ENCODE measurements around the gene HDAC4. TPM values are rescaled to one million over a fixed set of nuclear protein-coding genes. Genes with fewer than 3 reads are reported as not detected.

Gene HDAC4
- total and polyA plus RNA-seq, 10 of the 15 experiments (the other 5 are each of a cell fraction or from before 2014, with no cell fraction given), result 0.22 to 15.7 (median 4.8) TPM

DNA sequence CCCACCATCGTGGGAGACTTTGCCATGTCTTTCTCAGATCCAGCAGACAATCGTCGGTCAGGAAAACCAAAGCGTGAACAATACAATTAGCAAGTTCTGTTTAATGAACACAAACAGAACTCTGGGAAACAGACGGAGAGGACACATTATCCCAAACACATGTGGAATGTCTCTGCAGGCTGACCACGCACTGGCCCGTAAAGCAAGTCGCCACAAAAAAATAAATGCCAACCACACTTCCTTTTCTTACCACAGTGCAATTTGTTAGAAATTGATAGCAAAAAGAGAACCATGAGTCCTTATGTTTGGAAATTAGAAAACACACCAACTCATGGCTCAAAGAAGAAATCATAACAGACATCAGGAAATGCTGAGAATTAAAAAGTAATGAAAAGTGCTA lies 342.1 kb downstream of the HDAC4 start:
- RAD21 ChIA-PET (ENCODE audit: unreplicated experiment), result no interaction called here

More for the DNA sequence above, 342.1 kb downstream of the HDAC4 start:
- H3K4me2 ChIP-seq (ENCODE audit: control insufficient read depth, insufficient read depth), result no peak overlapping the region
- no peaks in the 10 kb centered on the region for H3K27me3 ChIP-seq (replicated peaks in 1 of 2; ENCODE audit: control insufficient read depth in 2 of 2, insufficient read depth in 2 of 2, low read length in 1 of 2)
- FAIRE-seq (no peak), DNase-seq (ENCODE audit: low read depth, low spot score) (no peak), ATAC-seq (no peak)
- no TSS peak for BruUV-seq (replicated peaks)
- H3K36me3 ChIP-seq (ENCODE audit: control insufficient read depth in 2 of 2, insufficient read depth in 2 of 2, low read length in 1 of 2), result no peaks in the 10 kb centered on the region
- H3K9me3 ChIP-seq (replicated peaks; ENCODE audit: control insufficient read depth, insufficient read depth, low read length), result no peaks in the 10 kb centered on the region
- ChIA-PET CTCF (no interaction called here), SMC1A (ENCODE audit: uncharacterized antibody, unreplicated experiment) (no interaction called here), POLR2A (no interaction called here)
- intact Hi-C loops (cut with micrococcal nuclease; ENCODE audit: unreplicated experiment) (no loop called here), in situ Hi-C loops (cut with MboI) (no loop called here)
- no peaks in the 10 kb centered on the region for H3K79me2 ChIP-seq (ENCODE audit: control insufficient read depth, insufficient read depth, low read length)
- no peaks in the 10 kb centered on the region for H3K4me1 ChIP-seq (ENCODE audit: control insufficient read depth, insufficient read depth, low read length)
- 84% methylated on average over 8 of the region's 8 CpGs for WGBS (ENCODE audit: insufficient coverage, insufficient replicate concordance, low lambda C conversion rate, missing lambda C conversion rate)
- TF ChIP-seq ZBTB11 (CRISPR knock-in tag; IDR thresholded peaks at IDR 0.05) (no peak), SMC3 (IDR thresholded peaks at IDR 0.05; ENCODE audit: borderline replicate concordance, low read length) (no peak), JUNB (IDR thresholded peaks at IDR 0.05) (no peak), TCF3 (IDR thresholded peaks at IDR 0.05; ENCODE audit: borderline replicate concordance, insufficient read depth, low read depth, low read length) (no peak), ZNF622 (IDR thresholded peaks at IDR 0.05) (no peak), ZSCAN29 (IDR thresholded peaks at IDR 0.05) (no peak)
- TF ChIP-seq, protein P1, sequence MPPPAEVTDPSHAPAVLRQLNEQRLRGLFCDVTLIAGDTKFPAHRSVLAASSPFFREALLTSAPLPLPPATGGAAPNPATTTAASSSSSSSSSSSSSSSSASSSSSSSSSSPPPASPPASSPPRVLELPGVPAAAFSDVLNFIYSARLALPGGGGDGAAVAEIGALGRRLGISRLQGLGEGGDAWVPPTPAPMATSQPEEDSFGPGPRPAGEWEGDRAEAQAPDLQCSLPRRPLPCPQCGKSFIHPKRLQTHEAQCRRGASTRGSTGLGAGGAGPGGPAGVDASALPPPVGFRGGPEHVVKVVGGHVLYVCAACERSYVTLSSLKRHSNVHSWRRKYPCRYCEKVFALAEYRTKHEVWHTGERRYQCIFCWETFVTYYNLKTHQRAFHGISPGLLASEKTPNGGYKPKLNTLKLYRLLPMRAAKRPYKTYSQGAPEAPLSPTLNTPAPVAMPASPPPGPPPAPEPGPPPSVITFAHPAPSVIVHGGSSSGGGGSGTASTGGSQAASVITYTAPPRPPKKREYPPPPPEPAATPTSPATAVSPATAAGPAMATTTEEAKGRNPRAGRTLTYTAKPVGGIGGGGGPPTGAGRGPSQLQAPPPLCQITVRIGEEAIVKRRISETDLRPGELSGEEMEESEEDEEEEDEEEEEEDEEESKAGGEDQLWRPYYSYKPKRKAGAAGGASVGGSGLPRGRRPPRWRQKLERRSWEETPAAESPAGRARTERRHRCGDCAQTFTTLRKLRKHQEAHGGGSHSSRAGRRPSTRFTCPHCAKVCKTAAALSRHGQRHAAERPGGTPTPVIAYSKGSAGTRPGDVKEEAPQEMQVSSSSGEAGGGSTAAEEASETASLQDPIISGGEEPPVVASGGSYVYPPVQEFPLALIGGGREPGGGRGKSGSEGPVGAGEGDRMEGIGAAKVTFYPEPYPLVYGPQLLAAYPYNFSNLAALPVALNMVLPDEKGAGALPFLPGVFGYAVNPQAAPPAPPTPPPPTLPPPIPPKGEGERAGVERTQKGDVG (CRISPR knock-in tag; IDR thresholded peaks at IDR 0.05), result no peak
- TF ChIP-seq, protein P2, sequence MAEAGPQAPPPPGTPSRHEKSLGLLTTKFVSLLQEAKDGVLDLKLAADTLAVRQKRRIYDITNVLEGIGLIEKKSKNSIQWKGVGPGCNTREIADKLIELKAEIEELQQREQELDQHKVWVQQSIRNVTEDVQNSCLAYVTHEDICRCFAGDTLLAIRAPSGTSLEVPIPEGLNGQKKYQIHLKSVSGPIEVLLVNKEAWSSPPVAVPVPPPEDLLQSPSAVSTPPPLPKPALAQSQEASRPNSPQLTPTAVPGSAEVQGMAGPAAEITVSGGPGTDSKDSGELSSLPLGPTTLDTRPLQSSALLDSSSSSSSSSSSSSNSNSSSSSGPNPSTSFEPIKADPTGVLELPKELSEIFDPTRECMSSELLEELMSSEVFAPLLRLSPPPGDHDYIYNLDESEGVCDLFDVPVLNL (IDR thresholded peaks at IDR 0.05; ENCODE audit: low read depth, low read length), result no peak
- H3K27ac ChIP-seq (ENCODE audit: control insufficient read depth, insufficient read depth), result no peak overlapping the region
- H3K4me3 ChIP-seq, result no peak overlapping the region
- H2AFZ ChIP-seq (ENCODE audit: control insufficient read depth, low read depth, low read length), result no peak overlapping the region
- no peak overlapping the region for H3K9ac ChIP-seq (ENCODE audit: control insufficient read depth, insufficient read depth, low read length)
- H4K20me1 ChIP-seq (ENCODE audit: control insufficient read depth, insufficient read depth), result no peaks in the 10 kb centered on the region

Measured in GM12878 (cell line).